K562 (cell line): ENCODE results near the gene DGKB. TPM values are rescaled to one million over a fixed set of nuclear protein-coding genes. Genes with fewer than 3 reads are reported as not detected.

Experiments used
- ATAC-seq: fragments of 200-7000 bp; cut with Tn5 transposase; 3 replicates; pipeline ENCODE4 v1.9.1; 2020; ENCODE audit warnings: moderate library complexity
- BruUV-seq: library from RNA; stranded (reverse); fragments of 400-500 nt; replicated peaks from 2 replicates; lab custom pipeline; 2021; lab: Mats Ljungman, UMichigan
- CTCF ChIA-PET: fragments of 300-600 bp; formaldehyde crosslinking; extraction: SDS; loops from one replicate; lab custom pipeline; 2021; ENCODE audit warnings: low intra/inter-chr PET ratio; lab: Yijun Ruan, JAX
- POLR2A ChIA-PET: fragments of 300-600, 350-650 bp; sonication (Branson Sonifier 250); formaldehyde crosslinking; extraction: SDS; loops from one replicate; lab custom pipeline; 2021; ENCODE audit warnings: antibody characterized with exemption, inconsistent platforms; lab: Yijun Ruan, JAX
- DNase-seq, 4 experiments: peaks; one replicate each; pipeline versions ENCODE4 v3.0.0 to v3.0.0-alpha.2; 2011 to 2018; ENCODE audit warnings: low spot score in 3 of 4, mixed read lengths in 3 of 4; ENCODE audit errors: extremely low read depth in 1 of 4
- FAIRE-seq: peaks from 2 replicates; lab custom pipeline; 2011; peaks lifted over from hg19 to GRCh38; lab: Jason Lieb, UNC
- H2AFZ ChIP-seq: 2 replicates; pipeline ENCODE4 v1.6.0; 2011; ENCODE audit warnings: low read depth, low read length, control low read depth, inconsistent platforms
- H3K27ac ChIP-seq: fragments of 200-600 bp; 3 replicates; pipeline ENCODE4 v1.8.0; 2011; ENCODE audit warnings: low read depth, mild to moderate bottlenecking, control low read depth, inconsistent platforms, low read length, moderate library complexity, mixed read lengths; ENCODE audit errors: extremely low read depth
- H3K27me3 ChIP-seq, 2 experiments: fragments of 300-600 bp in 1 of 2; 2 replicates in 1 of 2; 3 replicates in 1 of 2; pipeline versions ENCODE4 v1.6.0 to v1.8.0; 2011; ENCODE audit warnings: inconsistent platforms in 2 of 2, low read length in 2 of 2, mild to moderate bottlenecking in 1 of 2, mixed read lengths in 1 of 2, moderate library complexity in 1 of 2; ENCODE audit not compliant: control insufficient read depth in 2 of 2, insufficient read depth in 2 of 2
- H3K36me3 ChIP-seq: fragments of 300-600 bp; 3 replicates; pipeline ENCODE4 v1.8.0; 2011; ENCODE audit warnings: mild to moderate bottlenecking, low read length, inconsistent platforms; ENCODE audit not compliant: control insufficient read depth, insufficient read depth
- H3K4me1 ChIP-seq, 2 experiments: fragments of 200-600 bp in 1 of 2; replicated peaks in 1 of 2; 2 replicates in 1 of 2; 3 replicates in 1 of 2; pipeline versions ENCODE4 v1.5.1 to v1.8.0; 2011; ENCODE audit warnings: inconsistent platforms in 2 of 2, low read length in 2 of 2, mild to moderate bottlenecking in 1 of 2, mixed read lengths in 1 of 2, moderate library complexity in 1 of 2; ENCODE audit not compliant: control insufficient read depth in 2 of 2, insufficient read depth in 2 of 2
- H3K4me2 ChIP-seq: 2 replicates; pipeline ENCODE4 v1.6.1; 2011; ENCODE audit warnings: low read length, control low read depth, inconsistent platforms, mixed read lengths; ENCODE audit not compliant: insufficient read depth
- H3K4me3 ChIP-seq: fragments of 200-600 bp; sonication (generic), shearing (Covaris generic); 2 replicates; pipeline ENCODE4 v1.5.1; 2016; ENCODE audit warnings: control low read depth, inconsistent platforms
- H3K79me2 ChIP-seq: fragments of 200-600 bp; 3 replicates; pipeline ENCODE4 v1.8.0; 2011; ENCODE audit warnings: low read length, inconsistent platforms; ENCODE audit not compliant: control insufficient read depth, insufficient read depth
- H3K9ac ChIP-seq, 2 experiments: 2 replicates each; pipeline versions ENCODE4 v1.6.0 to v1.6.1; 2011; ENCODE audit warnings: low read depth in 2 of 2, low read length in 2 of 2, control low read depth in 1 of 2, inconsistent platforms in 1 of 2, mild to moderate bottlenecking in 1 of 2, mixed read lengths in 1 of 2; ENCODE audit not compliant: insufficient read depth in 1 of 2
- H3K9me1 ChIP-seq: one replicate; pipeline ENCODE4 v1.6.0; 2011; ENCODE audit warnings: inconsistent platforms, mild to moderate bottlenecking, low read length, moderate library complexity; ENCODE audit not compliant: control insufficient read depth, insufficient read depth
- H3K9me3 ChIP-seq: replicated peaks from 2 replicates; pipeline ENCODE4 v1.5.1; 2011; ENCODE audit warnings: low read depth, low read length, inconsistent platforms; ENCODE audit not compliant: control insufficient read depth, insufficient read depth
- H4K20me1 ChIP-seq: replicated peaks from 2 replicates; pipeline ENCODE4 v1.6.1; 2011; ENCODE audit warnings: low read length, inconsistent platforms, mixed read lengths; ENCODE audit not compliant: control insufficient read depth, insufficient read depth
- ARID1B ChIP-seq: fragments of 450-650 bp; IDR thresholded peaks from 2 replicates; pipeline ENCODE4 v1.6.1; 2016; ENCODE audit warnings: antibody characterized with exemption, mild to moderate bottlenecking, inconsistent platforms
- BMI1 ChIP-seq: fragments of 150-350 bp; IDR thresholded peaks from 2 replicates; pipeline ENCODE4 v1.6.1; 2014; ENCODE audit warnings: low read length
- CBFA2T3 ChIP-seq: fragments of 450-650 bp; IDR thresholded peaks from 2 replicates; pipeline ENCODE4 v1.6.1; 2017
- DDX20 ChIP-seq: fragments of 450-650 bp; IDR thresholded peaks from 2 replicates; pipeline ENCODE4 v1.6.1; 2016; ENCODE audit warnings: missing genetic modification characterization, low read depth, mild to moderate bottlenecking, missing compliant biosample characterization, moderate library complexity
- ELK1 ChIP-seq: sonication (generic); formaldehyde crosslinking; IDR thresholded peaks from 2 replicates; pipeline ENCODE4 v1.8.1; 2022; ENCODE audit warnings: missing genetic modification reagents
- FOXO4 ChIP-seq: fragments of 450-650 bp; formaldehyde crosslinking; IDR thresholded peaks from 2 replicates; pipeline ENCODE4 v1.4.0; 2020; ENCODE audit warnings: mild to moderate bottlenecking, moderate library complexity
- HOMEZ ChIP-seq: fragments of 250-450 bp; sonication (Bioruptor Pico); IDR thresholded peaks from 2 replicates; pipeline ENCODE4 v1.4.0; 2020; ENCODE audit warnings: mild to moderate bottlenecking, moderate library complexity
- ILF3 ChIP-seq: fragments of 450-650 bp; IDR thresholded peaks from 2 replicates; pipeline ENCODE4 v1.6.1; 2018; ENCODE audit warnings: antibody characterized with exemption, mild to moderate bottlenecking, moderate library complexity, borderline replicate concordance
- KDM4B ChIP-seq, 2 experiments: fragments of 450-650 bp in 1 of 2; sonication (generic) in 1 of 2; IDR thresholded peaks; 2 replicates each; pipeline ENCODE4 v1.6.1; 2016 to 2017; ENCODE audit warnings: borderline replicate concordance in 2 of 2, antibody characterized with exemption in 1 of 2, low read depth in 1 of 2, mild to moderate bottlenecking in 1 of 2
- NFIX ChIP-seq: fragments of 250-450 bp; sonication (Bioruptor Pico); IDR thresholded peaks from 2 replicates; pipeline ENCODE4 v1.4.0; 2020; ENCODE audit warnings: low read depth, mild to moderate bottlenecking, moderate library complexity
- SMARCA4 ChIP-seq: fragments of 450-650 bp; IDR thresholded peaks from 2 replicates; pipeline ENCODE4 v1.6.1; 2016
- SRSF7 ChIP-seq: fragments of 200-400 bp; formaldehyde crosslinking; optimal IDR thresholded peaks from 2 replicates; pipeline ENCODE3; 2017; ENCODE audit warnings: mild to moderate bottlenecking, low read depth, low read length
- TOE1 ChIP-seq, 2 experiments: fragments of 450-650 bp in 1 of 2; sonication (generic) in 1 of 2; formaldehyde crosslinking in 1 of 2; IDR thresholded peaks; 2 replicates each; pipeline versions ENCODE4 v1.7.1 to v1.8.0; 2016 to 2022; ENCODE audit warnings: borderline replicate concordance in 2 of 2, mild to moderate bottlenecking in 2 of 2, antibody characterized with exemption in 1 of 2, inconsistent platforms in 1 of 2, low read depth in 1 of 2, missing genetic modification reagents in 1 of 2, moderate library complexity in 1 of 2
- ZSCAN32 ChIP-seq: fragments of 450-650 bp; formaldehyde crosslinking; IDR thresholded peaks from 2 replicates; pipeline ENCODE4 v1.4.0; 2020; ENCODE audit warnings: mild to moderate bottlenecking, moderate library complexity
- WGBS: fragments of 100-300 bp; shearing (Covaris generic); methylation state at CpG from one replicate; pipeline ENCODE4 v1.1.6; 2016; ENCODE audit warnings: low coverage, mixed read lengths; ENCODE audit not compliant: insufficient coverage; ENCODE audit errors: missing lambda C conversion rate; 5-methylcytosine and 5-hydroxymethylcytosine counted together
- in situ Hi-C: fragments of 300-500 bp; cut with MboI; formaldehyde crosslinking; loops from 4 replicates; pipeline ENCODE4 v1.15.0; 2018; ENCODE audit warnings: inconsistent platforms, mixed read lengths
- intact Hi-C: fragments of 100-400 bp; cut with micrococcal nuclease; formaldehyde crosslinking; loops from 2 replicates; pipeline ENCODE4 v1.14.2; 2022
- polyA plus RNA-seq, 8 experiments: library from polyadenylated mRNA; depleted of rRNA in 4 of 8; stranded (reverse) in 5 of 8; unstranded in 3 of 8; fragments of >200 nt; fragmentation: Nextera tagmentation in 2 of 8; fragmentation: Illumina TruSeq in 1 of 8; extraction: Ambion mirVana in 2 of 8; extraction: Trizol in 1 of 8; gene quantifications; 2 replicates each; pipeline versions ENCODE4 v1.2.1 to v1.2.3, GENCODE V29; 2011 to 2014; ENCODE audit warnings: inconsistent platforms in 1 of 8, missing spikeins in 1 of 8
- total RNA-seq, 7 experiments: library from RNA; depleted of rRNA in 6 of 7; stranded (reverse); fragments of >200 nt in 6 of 7; fragmentation: Illumina TruSeq in 2 of 7; extraction: Trizol in 2 of 7; gene quantifications; 2 replicates each; pipeline versions ENCODE4 v1.2.1 to v1.2.3, GENCODE V29; 2011 to 2021; ENCODE audit warnings: low replicate concordance in 1 of 7
- TF ChIP-seq, protein P1 (sequence below): fragments of 250-450 bp; sonication (Bioruptor Pico); IDR thresholded peaks from 2 replicates; pipeline ENCODE4 v1.5.0; 2021; ENCODE audit warnings: mild to moderate bottlenecking, borderline replicate concordance

DGKB gene
- total and polyA plus RNA-seq, 9 of the 15 experiments (the other 6 are each of a cell fraction or from before 2014, with no cell fraction given), result 0.01 TPM; not detected in 8

DNA sequence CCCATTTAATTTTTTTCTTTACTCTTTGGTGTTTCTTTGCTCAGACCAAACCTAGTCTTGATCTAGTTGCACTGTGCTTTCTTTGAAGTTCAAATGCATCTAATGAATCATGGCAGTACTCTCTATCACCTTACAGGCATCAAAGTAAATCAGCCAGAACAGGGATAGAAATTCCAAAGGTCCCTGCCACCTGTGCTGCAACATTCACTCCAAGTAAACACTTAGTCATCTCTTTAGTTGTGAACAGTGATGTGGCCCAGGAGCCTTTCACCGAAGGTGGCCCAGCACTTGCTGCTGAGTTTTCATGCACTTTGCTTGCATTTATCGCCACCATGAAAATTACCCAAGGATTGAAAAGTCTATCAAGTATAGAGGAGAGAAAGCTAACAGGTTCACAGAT is 599.0 kb downstream of the DGKB start:
- H3K27me3 ChIP-seq, result no peaks in the 10 kb centered on the region
- no peaks in the 10 kb centered on the region for H3K79me2 ChIP-seq
- H3K4me1 ChIP-seq, result no peaks in the 10 kb centered on the region
- DNase-seq, result no peak
- FAIRE-seq, result no peak
- no peaks in the 10 kb centered on the region for H3K9me1 ChIP-seq
- ChIA-PET POLR2A (no interaction called here), CTCF (no interaction called here)
- 0% methylated on average over 2 of the region's 2 CpGs for WGBS
- H2AFZ ChIP-seq, result no peak overlapping the region
- no peaks in the 10 kb centered on the region for H3K9me3 ChIP-seq
- in situ Hi-C loops, result no loop called here
- H3K36me3 ChIP-seq, result no peaks in the 10 kb centered on the region
- no peak overlapping the region for H3K9ac ChIP-seq
- H4K20me1 ChIP-seq, result no peaks in the 10 kb centered on the region
- no peak overlapping the region for H3K4me2 ChIP-seq
- intact Hi-C loops, result no loop called here
- no peak overlapping the region for H3K4me3 ChIP-seq
- BruUV-seq, result no TSS peak
- no peak overlapping the region for H3K27ac ChIP-seq
- ATAC-seq, result no peak
- TF ChIP-seq ARID1B (no peak), DDX20 (tag) (no peak), ILF3 (no peak), NFIX (CRISPR knock-in tag) (no peak), BMI1 (no peak), KDM4B (IDR thresholded peaks at IDR 0.05; ENCODE audit: borderline replicate concordance in 2 of 2, low read depth in 1 of 2) (no peak), ZSCAN32 (CRISPR knock-in tag) (no peak), FOXO4 (CRISPR knock-in tag) (no peak), SRSF7 (no peak), CBFA2T3 (no peak), HOMEZ (no peak), SMARCA4 (no peak), ELK1 (no peak), TOE1 (IDR thresholded peaks at IDR 0.05; ENCODE audit: borderline replicate concordance) (no peak), TOE1 (CRISPR knock-in tag; IDR thresholded peaks at IDR 0.05; ENCODE audit: borderline replicate concordance, low read depth) (no peak)
- TF ChIP-seq, protein P1, sequence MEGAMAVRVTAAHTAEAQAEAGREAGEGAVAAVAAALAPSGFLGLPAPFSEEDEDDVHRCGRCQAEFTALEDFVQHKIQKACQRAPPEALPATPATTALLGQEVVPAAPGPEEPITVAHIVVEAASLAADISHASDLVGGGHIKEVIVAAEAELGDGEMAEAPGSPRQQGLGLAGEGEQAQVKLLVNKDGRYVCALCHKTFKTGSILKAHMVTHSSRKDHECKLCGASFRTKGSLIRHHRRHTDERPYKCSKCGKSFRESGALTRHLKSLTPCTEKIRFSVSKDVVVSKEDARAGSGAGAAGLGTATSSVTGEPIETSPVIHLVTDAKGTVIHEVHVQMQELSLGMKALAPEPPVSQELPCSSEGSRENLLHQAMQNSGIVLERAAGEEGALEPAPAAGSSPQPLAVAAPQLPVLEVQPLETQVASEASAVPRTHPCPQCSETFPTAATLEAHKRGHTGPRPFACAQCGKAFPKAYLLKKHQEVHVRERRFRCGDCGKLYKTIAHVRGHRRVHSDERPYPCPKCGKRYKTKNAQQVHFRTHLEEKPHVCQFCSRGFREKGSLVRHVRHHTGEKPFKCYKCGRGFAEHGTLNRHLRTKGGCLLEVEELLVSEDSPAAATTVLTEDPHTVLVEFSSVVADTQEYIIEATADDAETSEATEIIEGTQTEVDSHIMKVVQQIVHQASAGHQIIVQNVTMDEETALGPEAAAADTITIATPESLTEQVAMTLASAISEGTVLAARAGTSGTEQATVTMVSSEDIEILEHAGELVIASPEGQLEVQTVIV (CRISPR knock-in tag), result no peak
